SK-N-SH treated with all-trans-retinoic acid at 6 μM for 48 hours (cell line): Measurements from ENCODE around the gene PIK3CD.
"Not testable (repeated sequence)": the region's sequence is repeated elsewhere in the genome, so short reads cannot be mapped to it uniquely, and the experiment has no call there.

Source experiments
- ATAC-seq: fragments of 200-7000 bp; cut with Tn5 transposase; 3 replicates; pipeline ENCODE4 v1.9.1; 2020; ENCODE audit warnings: mild to moderate bottlenecking, moderate library complexity
- ARNTL ChIP-seq: fragments of 450-650 bp; formaldehyde crosslinking; IDR thresholded peaks from 2 replicates; pipeline ENCODE4 v1.5.0; 2020; ENCODE audit warnings: low read depth, mild to moderate bottlenecking, moderate library complexity, borderline replicate concordance
- BACH2 ChIP-seq: fragments of 250-450 bp; sonication (Bioruptor Pico); IDR thresholded peaks from 2 replicates; pipeline ENCODE4 v1.9.0; 2021; ENCODE audit warnings: mild to moderate bottlenecking, borderline replicate concordance
- CREB5 ChIP-seq: fragments of 250-450 bp; sonication (Bioruptor Pico); IDR thresholded peaks from 2 replicates; pipeline ENCODE4 v1.5.1; 2020; ENCODE audit warnings: low read depth, mild to moderate bottlenecking, moderate library complexity
- CSDC2 ChIP-seq: fragments of 250-450 bp; sonication (Bioruptor Pico); IDR thresholded peaks from 2 replicates; pipeline ENCODE4 v1.5.0; 2020; ENCODE audit warnings: mild to moderate bottlenecking, moderate library complexity
- CSRNP3 ChIP-seq: fragments of 250-450 bp; sonication (Bioruptor Pico); IDR thresholded peaks from 2 replicates; pipeline ENCODE4 v1.5.1; 2021; ENCODE audit warnings: mild to moderate bottlenecking, moderate library complexity
- ESRRG ChIP-seq: fragments of 250-450 bp; sonication (Bioruptor Pico); IDR thresholded peaks from 2 replicates; pipeline ENCODE4 v1.6.1; 2021; ENCODE audit warnings: mild to moderate bottlenecking
- GLIS3 ChIP-seq: fragments of 250-450 bp; sonication (Bioruptor Pico); IDR thresholded peaks from 2 replicates; pipeline ENCODE4 v1.5.0; 2020; ENCODE audit warnings: mild to moderate bottlenecking, moderate library complexity
- ISL1 ChIP-seq: fragments of 250-450 bp; sonication (Bioruptor Pico); IDR thresholded peaks from 2 replicates; pipeline ENCODE4 v2.1.2; 2022; ENCODE audit warnings: mild to moderate bottlenecking, moderate library complexity
- OSR1 ChIP-seq: fragments of 250-450 bp; sonication (Bioruptor Pico); IDR thresholded peaks from 2 replicates; pipeline ENCODE4 v1.8.0; 2022; ENCODE audit warnings: moderate library complexity, mild to moderate bottlenecking, inconsistent platforms
- PATZ1 ChIP-seq: fragments of 250-450 bp; sonication (Bioruptor Pico); IDR thresholded peaks from 2 replicates; pipeline ENCODE4 v1.8.0; 2020; ENCODE audit warnings: mild to moderate bottlenecking, moderate library complexity, borderline replicate concordance
- POU6F1 ChIP-seq: fragments of 250-450 bp; sonication (Bioruptor Pico); IDR thresholded peaks from 2 replicates; pipeline ENCODE4 v1.8.0; 2021; ENCODE audit warnings: low read depth, mild to moderate bottlenecking, moderate library complexity, borderline replicate concordance
- PPARA ChIP-seq: fragments of 250-450 bp; sonication (Bioruptor Pico); IDR thresholded peaks from 2 replicates; pipeline ENCODE4 v1.5.0; 2020; ENCODE audit warnings: mild to moderate bottlenecking, borderline replicate concordance
- RARB ChIP-seq: fragments of 250-450 bp; sonication (Bioruptor Pico); IDR thresholded peaks from 2 replicates; pipeline ENCODE4 v1.8.0; 2021; ENCODE audit warnings: mild to moderate bottlenecking, moderate library complexity
- SNAI2 ChIP-seq: fragments of 250-450 bp; sonication (Bioruptor Pico); IDR thresholded peaks from 2 replicates; pipeline ENCODE4 v1.5.0; 2020; ENCODE audit warnings: mild to moderate bottlenecking, moderate library complexity
- TCF4 ChIP-seq: fragments of 250-450 bp; sonication (Bioruptor Pico); IDR thresholded peaks from 2 replicates; pipeline ENCODE4 v1.8.0; 2021; ENCODE audit warnings: mild to moderate bottlenecking, moderate library complexity, borderline replicate concordance
- TOX ChIP-seq: fragments of 250-450 bp; sonication (Bioruptor Pico); IDR thresholded peaks from 2 replicates; pipeline ENCODE4 v1.8.0; 2021; ENCODE audit warnings: mild to moderate bottlenecking, moderate library complexity, borderline replicate concordance
- TSHZ2 ChIP-seq: fragments of 250-450 bp; sonication (Bioruptor Pico); IDR thresholded peaks from 2 replicates; pipeline ENCODE4 v1.5.0; 2020; ENCODE audit warnings: mild to moderate bottlenecking, moderate library complexity
- ZC3H10 ChIP-seq: fragments of 250-450 bp; sonication (Bioruptor Pico); IDR thresholded peaks from 2 replicates; pipeline ENCODE4 v1.5.1; 2021; ENCODE audit warnings: mild to moderate bottlenecking, moderate library complexity
- ZFP3 ChIP-seq: fragments of 250-450 bp; sonication (Bioruptor Pico); IDR thresholded peaks from 2 replicates; pipeline ENCODE4 v1.5.0; 2020; ENCODE audit warnings: mild to moderate bottlenecking, moderate library complexity
- ZFP30 ChIP-seq: fragments of 450-650 bp; formaldehyde crosslinking; IDR thresholded peaks from 2 replicates; pipeline ENCODE4 v1.5.0; 2022; ENCODE audit warnings: mild to moderate bottlenecking, moderate library complexity
- ZNF565 ChIP-seq: fragments of 450-650 bp; formaldehyde crosslinking; conservative IDR thresholded peaks from 2 replicates; pipeline ENCODE4 v1.5.0; 2020; ENCODE audit warnings: low read depth, mild to moderate bottlenecking, moderate library complexity
- ZNF70 ChIP-seq: fragments of 450-650 bp; formaldehyde crosslinking; IDR thresholded peaks from 2 replicates; pipeline ENCODE4 v1.5.0; 2020; ENCODE audit warnings: mild to moderate bottlenecking, moderate library complexity
- ZNF8 ChIP-seq: fragments of 450-650 bp; formaldehyde crosslinking; IDR thresholded peaks from 2 replicates; pipeline ENCODE4 v1.5.0; 2020; ENCODE audit warnings: mild to moderate bottlenecking, moderate library complexity

Gene PIK3CD

GRCh38 chr1:9710037-9710436, 58.5 kb downstream of the PIK3CD start:
- TF ChIP-seq ESRRG (CRISPR knock-in tag) (no peak), ZNF8 (CRISPR knock-in tag) (no peak), POU6F1 (no peak), ARNTL (CRISPR knock-in tag) (no peak), ZC3H10 (no peak), ZNF70 (CRISPR knock-in tag) (no peak), TSHZ2 (CRISPR knock-in tag) (no peak), ISL1 (CRISPR knock-in tag) (no peak), PATZ1 (CRISPR knock-in tag) (no peak), SNAI2 (CRISPR knock-in tag) (no peak), GLIS3 (CRISPR knock-in tag) (no peak), OSR1 (CRISPR knock-in tag) (no peak), PPARA (CRISPR knock-in tag) (no peak), CSRNP3 (CRISPR knock-in tag) (no peak), CSDC2 (CRISPR knock-in tag) (no peak), RARB (no peak), BACH2 (no peak), ZFP3 (no peak)
- TF ChIP-seq, all 23 proteins: peak for 0
- no peak for ATAC-seq

- TF ChIP-seq OSR1 (CRISPR knock-in tag) (no peak), ESRRG (CRISPR knock-in tag) (no peak), ZFP3 (no peak), CSDC2 (CRISPR knock-in tag) (no peak), CREB5 (no peak), ISL1 (CRISPR knock-in tag) (no peak), PPARA (CRISPR knock-in tag) (no peak), GLIS3 (CRISPR knock-in tag) (no peak), ZC3H10 (no peak), ARNTL (CRISPR knock-in tag) (no peak), ZNF565 (CRISPR knock-in tag) (no peak), ZFP30 (CRISPR knock-in tag) (no peak), TCF4 (CRISPR knock-in tag) (no peak), TOX (CRISPR knock-in tag) (no peak), PATZ1 (CRISPR knock-in tag) (no peak), TSHZ2 (CRISPR knock-in tag) (no peak), BACH2 (no peak)
- no peak for ATAC-seq
Measured at GRCh38 chr1:9711466-9712020, 60.0 kb downstream of the PIK3CD start.

GRCh38 chr1:9712767-9713166, 61.2 kb downstream of the PIK3CD start:
- not testable (repeated sequence) for ATAC-seq
